Activated B cell treated with CpG ODN at 0.5 μM for 24 hours (primary cell): ENCODE data around the gene BRCA2. TPM values are rescaled to one million over a fixed set of nuclear protein-coding genes. Genes with fewer than 3 reads are reported as not detected.

Experiments used
- ATAC-seq: fragments of 200-7000 bp; cut with Tn5 transposase; one replicate; pipeline ENCODE4 v1.10.0; 2021; ENCODE audit warnings: low read depth, mild to moderate bottlenecking, moderate library complexity
- CTCF ChIA-PET: fragments of 350-600 bp; sonication (Branson Sonifier 250); formaldehyde crosslinking; loops from one replicate; lab custom pipeline; 2021; ENCODE audit warnings: antibody characterized with exemption; lab: Charles Lee
- POLR2A ChIA-PET: fragments of 350-600 bp; sonication (Branson Sonifier 250); formaldehyde crosslinking; loops from one replicate; lab custom pipeline; 2021; ENCODE audit warnings: antibody characterized with exemption; lab: Charles Lee
- DNase-seq: peaks from one replicate; pipeline ENCODE4 v3.0.0; 2022
- H3K27ac Mint-ChIP-seq: one replicate; pipeline ENCODE4 v1.8.0; 2020; ENCODE audit warnings: mixed read lengths
- H3K27me3 Mint-ChIP-seq: one replicate; pipeline ENCODE4 v1.8.0; 2021; ENCODE audit warnings: mixed read lengths
- H3K36me3 Mint-ChIP-seq: one replicate; pipeline ENCODE4 v1.8.0; 2021; ENCODE audit warnings: low read depth, mixed read lengths
- H3K4me1 Mint-ChIP-seq: one replicate; pipeline ENCODE4 v1.8.0; 2021; ENCODE audit warnings: mixed read lengths
- H3K4me3 Mint-ChIP-seq: one replicate; pipeline ENCODE4 v1.8.0; 2020; ENCODE audit warnings: mild to moderate bottlenecking, mixed read lengths
- H3K9me3 Mint-ChIP-seq: one replicate; pipeline ENCODE4 v1.8.0; 2020; ENCODE audit warnings: mixed read lengths
- intact Hi-C: fragments of 100-400 bp; cut with micrococcal nuclease; formaldehyde crosslinking; loops from one replicate; pipeline ENCODE4 v1.15.1; 2024
- total RNA-seq: library from RNA; stranded (reverse); gene quantifications from 2 replicates; pipeline ENCODE4 v1.2.3, GENCODE V29; 2022
- TF ChIP-seq, protein P1 (sequence below): fragments of 200-600 bp; IDR thresholded peaks from one replicate; pipeline ENCODE4 v1.8.0; 2022; ENCODE audit warnings: antibody characterized with exemption, mild to moderate bottlenecking

The BRCA2 gene
- total RNA-seq, 1 donor from 2014 or later, result 6.6 TPM

DNA sequence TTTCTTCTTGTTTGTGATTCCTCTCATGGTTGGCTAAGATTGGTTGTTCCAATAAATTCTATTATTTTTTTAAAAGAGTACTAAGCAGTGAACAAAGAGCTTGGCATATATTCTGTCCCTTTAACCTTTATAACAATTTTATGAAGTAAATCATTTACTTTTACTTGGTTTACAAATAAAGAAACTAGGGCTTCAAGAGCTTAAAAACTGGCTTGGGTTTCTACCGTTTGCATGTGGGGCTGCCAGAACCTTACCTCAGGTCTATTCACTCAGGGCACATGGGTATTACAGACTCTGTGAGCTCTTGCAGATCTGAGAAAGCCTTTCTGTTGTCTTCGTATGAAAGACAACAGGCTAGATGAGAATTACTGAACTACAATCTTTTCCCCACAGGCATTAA, 99.3 kb downstream of the BRCA2 start:
- POLR2A ChIA-PET, result interaction anchor here (0.6 kb wide), 1 partner anchor 505 kb away, joined by 3 read pairs; no protein-coding TSS in a partner anchor
- H3K36me3 Mint-ChIP-seq, result peaks cover 37% of the 10 kb centered on the region

DNA sequence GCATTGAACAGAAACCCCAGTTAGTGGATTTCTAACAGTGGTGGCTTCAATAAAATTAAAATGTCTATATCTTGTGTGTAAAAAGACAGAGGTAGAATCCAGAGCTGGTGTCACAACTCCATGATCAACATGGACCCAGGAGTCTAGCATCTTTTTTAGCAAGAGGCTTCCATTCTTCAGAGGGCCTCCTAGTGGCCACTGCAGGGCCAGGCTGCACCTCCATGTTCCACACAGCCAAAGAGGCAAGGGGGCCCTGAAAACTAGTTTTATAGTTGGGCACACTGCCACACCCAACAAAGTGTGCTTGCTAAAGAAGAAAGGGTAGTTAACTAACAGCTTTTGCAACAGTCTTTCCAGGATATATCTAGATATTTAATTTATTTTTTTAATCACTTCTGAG, 99.7 kb downstream of the BRCA2 start:
- H3K36me3 Mint-ChIP-seq, result peaks cover 37% of the 10 kb centered on the region
- TF ChIP-seq, protein P1, sequence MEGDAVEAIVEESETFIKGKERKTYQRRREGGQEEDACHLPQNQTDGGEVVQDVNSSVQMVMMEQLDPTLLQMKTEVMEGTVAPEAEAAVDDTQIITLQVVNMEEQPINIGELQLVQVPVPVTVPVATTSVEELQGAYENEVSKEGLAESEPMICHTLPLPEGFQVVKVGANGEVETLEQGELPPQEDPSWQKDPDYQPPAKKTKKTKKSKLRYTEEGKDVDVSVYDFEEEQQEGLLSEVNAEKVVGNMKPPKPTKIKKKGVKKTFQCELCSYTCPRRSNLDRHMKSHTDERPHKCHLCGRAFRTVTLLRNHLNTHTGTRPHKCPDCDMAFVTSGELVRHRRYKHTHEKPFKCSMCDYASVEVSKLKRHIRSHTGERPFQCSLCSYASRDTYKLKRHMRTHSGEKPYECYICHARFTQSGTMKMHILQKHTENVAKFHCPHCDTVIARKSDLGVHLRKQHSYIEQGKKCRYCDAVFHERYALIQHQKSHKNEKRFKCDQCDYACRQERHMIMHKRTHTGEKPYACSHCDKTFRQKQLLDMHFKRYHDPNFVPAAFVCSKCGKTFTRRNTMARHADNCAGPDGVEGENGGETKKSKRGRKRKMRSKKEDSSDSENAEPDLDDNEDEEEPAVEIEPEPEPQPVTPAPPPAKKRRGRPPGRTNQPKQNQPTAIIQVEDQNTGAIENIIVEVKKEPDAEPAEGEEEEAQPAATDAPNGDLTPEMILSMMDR, result no peak
- H3K4me3 Mint-ChIP-seq, result no peak overlapping the region
- DNase-seq, result no peak
- no peak overlapping the region for H3K27ac Mint-ChIP-seq
- intact Hi-C loops, result loop anchor here (1.0 kb wide), 1 partner anchor 13 kb away; the partner anchor contains the start of gene N4BP2L1
- H3K27me3 Mint-ChIP-seq, result no peaks in the 10 kb centered on the region
- ChIA-PET POLR2A (no interaction called here), CTCF (interaction anchor here (0.6 kb wide), 1 partner anchor 149 kb away, joined by 4 read pairs; no protein-coding TSS in a partner anchor)
- H3K9me3 Mint-ChIP-seq, result peaks cover 5% of the 10 kb centered on the region
- peak; percentile 37 for ATAC-seq
- peaks cover 4% of the 10 kb centered on the region for H3K4me1 Mint-ChIP-seq

More for the DNA sequence above, 99.3 kb downstream of the BRCA2 start:
- no peak overlapping the region for H3K4me3 Mint-ChIP-seq
- peaks cover 8% of the 10 kb centered on the region for H3K4me1 Mint-ChIP-seq
- no peaks in the 10 kb centered on the region for H3K27me3 Mint-ChIP-seq
- TF ChIP-seq, protein P1, result no peak
- no peak overlapping the region for H3K27ac Mint-ChIP-seq
- no peak for ATAC-seq
- CTCF ChIA-PET, result no interaction called here
- H3K9me3 Mint-ChIP-seq, result peaks cover 5% of the 10 kb centered on the region
- intact Hi-C loops, result no loop called here
- DNase-seq, result no peak

DNA sequence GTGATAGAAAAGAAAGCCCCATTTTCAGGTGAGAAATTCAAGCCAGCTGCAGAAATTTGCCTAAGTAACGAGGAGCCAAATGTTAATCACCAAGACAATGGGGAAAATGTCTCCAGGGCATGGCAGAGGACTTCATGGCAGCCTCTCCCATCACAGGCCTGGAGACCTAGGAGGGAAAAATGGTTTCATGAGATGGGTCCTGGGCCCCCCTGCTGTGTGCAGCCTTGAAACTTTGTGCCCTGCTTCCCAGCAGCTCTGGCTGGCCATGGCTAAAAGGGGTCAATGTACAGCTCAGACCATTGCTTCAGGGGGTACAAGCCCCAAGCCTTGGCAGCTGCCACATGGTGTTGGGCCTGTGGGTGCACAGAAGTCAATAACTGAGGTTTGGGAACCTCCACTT, 102.7 kb downstream of the BRCA2 start:
- Mint-ChIP-seq H3K4me1 (peaks cover 4% of the 10 kb centered on the region), H3K27me3 (no peaks in the 10 kb centered on the region), H3K9me3 (peaks cover 5% of the 10 kb centered on the region), H3K27ac (no peak overlapping the region), H3K4me3 (no peak overlapping the region), H3K36me3 (peaks cover 45% of the 10 kb centered on the region)
- ChIA-PET POLR2A (no interaction called here), CTCF (no interaction called here)
- intact Hi-C loops, result no loop called here
- no peak for DNase-seq
- TF ChIP-seq, protein P1, result no peak
- ATAC-seq, result no peak

DNA sequence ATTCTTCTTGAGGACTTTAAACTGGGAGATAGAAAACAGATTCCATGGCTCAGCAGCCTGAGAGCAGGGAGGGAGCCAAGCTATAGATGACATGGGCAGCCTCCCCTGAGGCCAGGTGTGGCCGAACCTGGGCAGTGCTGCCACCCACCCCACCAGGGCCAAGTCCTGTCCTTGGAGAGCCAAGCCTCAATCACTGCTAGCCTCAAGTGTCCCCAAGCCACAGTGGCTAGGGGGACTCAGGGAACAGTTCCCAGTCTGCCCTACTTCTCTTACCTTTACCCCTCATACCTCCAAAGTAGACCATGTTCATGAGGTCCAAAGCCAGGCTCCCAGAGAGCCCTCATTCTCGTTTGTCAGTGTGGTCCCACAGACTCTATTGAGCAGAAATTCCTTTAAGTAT, 104.6 kb downstream of the BRCA2 start:
- peaks cover 15% of the 10 kb centered on the region for H3K4me1 Mint-ChIP-seq
- H3K27me3 Mint-ChIP-seq, result no peaks in the 10 kb centered on the region
- TF ChIP-seq, protein P1, result no peak
- peaks cover 50% of the 10 kb centered on the region for H3K36me3 Mint-ChIP-seq
- no peak for ATAC-seq
- H3K27ac Mint-ChIP-seq, result no peak overlapping the region
- H3K9me3 Mint-ChIP-seq, result peaks cover 5% of the 10 kb centered on the region
- no peak overlapping the region for H3K4me3 Mint-ChIP-seq
- POLR2A ChIA-PET, result no interaction called here
- CTCF ChIA-PET, result no interaction called here
- intact Hi-C loops, result no loop called here
- no peak for DNase-seq

DNA sequence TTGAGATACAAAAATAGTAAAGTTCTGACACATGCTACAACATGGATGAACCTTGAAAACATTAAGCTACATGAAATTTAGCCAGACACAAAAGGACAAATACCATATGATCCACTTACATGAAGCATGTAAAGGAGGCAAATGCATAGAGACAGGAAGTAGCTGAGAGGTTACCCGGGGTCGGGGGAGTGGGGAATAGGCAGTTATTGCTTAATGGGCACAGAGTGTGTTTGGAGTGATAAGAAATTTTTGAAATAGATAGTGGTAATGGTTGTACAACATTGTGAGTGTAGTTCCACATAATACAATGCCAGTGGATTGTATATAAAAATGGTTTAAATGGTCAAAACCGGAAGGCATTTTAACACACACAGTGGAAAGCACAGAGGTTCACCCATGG, 108.3 kb downstream of the BRCA2 start:
- Mint-ChIP-seq H3K27me3 (no peaks in the 10 kb centered on the region), H3K4me1 (peaks cover 36% of the 10 kb centered on the region), H3K9me3 (peaks cover 3% of the 10 kb centered on the region), H3K36me3 (peaks cover 57% of the 10 kb centered on the region), H3K4me3 (no peak overlapping the region), H3K27ac (peak overlapping the region; percentile 68)
- ChIA-PET CTCF (interaction anchor here (1.6 kb wide), 1 partner anchor 19 kb away, joined by 4 read pairs; no protein-coding TSS in a partner anchor), POLR2A (no interaction called here)
- intact Hi-C loops, result no loop called here
- TF ChIP-seq, protein P1, result no peak
- ATAC-seq (no peak), DNase-seq (no peak)
